ENCODE measurements around the gene MOBP.

Gene MOBP

DNA sequence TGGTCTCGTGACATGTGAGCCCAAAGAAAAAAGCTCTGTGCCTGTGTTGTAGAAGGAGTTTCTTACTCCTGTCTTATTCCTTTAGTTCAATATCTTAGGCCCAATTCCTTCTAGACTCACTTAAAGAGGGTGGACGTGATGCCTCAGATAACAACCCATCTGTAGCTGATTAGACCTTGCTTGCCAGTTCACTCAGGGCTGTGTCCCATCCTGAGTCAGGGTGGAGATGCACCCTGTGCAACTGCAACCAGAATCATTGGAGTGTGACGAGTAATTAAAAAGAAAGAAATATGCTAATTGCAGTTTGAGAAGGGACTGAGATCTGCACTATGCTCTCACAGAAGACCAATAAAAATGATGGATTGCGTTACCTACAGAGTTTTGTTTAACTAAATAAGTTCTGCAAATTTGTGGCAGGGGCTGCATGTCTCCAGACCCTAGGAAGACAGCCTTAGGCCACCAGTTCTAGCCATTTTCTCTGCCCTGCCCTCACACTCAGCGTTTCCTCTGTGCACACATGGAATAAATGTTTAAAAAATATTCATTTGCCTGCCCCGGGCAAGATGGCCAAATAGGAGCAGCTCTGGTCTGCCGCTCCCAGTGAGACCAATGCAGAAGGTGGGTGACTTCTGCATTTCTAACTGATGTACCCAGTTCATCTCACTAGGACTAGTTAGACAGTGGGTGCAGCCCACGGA, 83.0 kb downstream of the MOBP start:
- DNase-seq, result no peak
